Panc1 (cell line): Measurements from ENCODE around the gene ZG16.

Experiments used
- CTCF ChIP-seq: fragments of 450-650 bp; IDR thresholded peaks from 2 replicates; pipeline ENCODE4 v1.5.1; 2017; ENCODE audit warnings: mild to moderate bottlenecking
- REST ChIP-seq, 2 experiments: IDR thresholded peaks; 2 replicates each; pipeline ENCODE4 v1.6.1; 2011 to 2012; ENCODE audit warnings: low read depth in 2 of 2, control low read depth in 1 of 2, low read length in 1 of 2, mild to moderate bottlenecking in 1 of 2, moderate library complexity in 1 of 2; ENCODE audit not compliant: insufficient read depth in 1 of 2

- TF ChIP-seq REST (IDR thresholded peaks at IDR 0.05; ENCODE audit: insufficient read depth in 1 of 2, low read depth in 2 of 2, low read length in 1 of 2) (no peak), CTCF (no peak)
These were observed 33.4 kb upstream of the ZG16 start for GRCh38 chr16:29744541-29745101.
